SK-N-SH (cell line): ENCODE data around the gene RNU7-1. TPM values are rescaled to one million over a fixed set of nuclear protein-coding genes. Genes with fewer than 3 reads are reported as not detected.

ENCODE experiments used
- CTCF ChIA-PET: fragments of 300-600, 350-600 bp; formaldehyde crosslinking; extraction: SDS; loops from one replicate; lab custom pipeline; 2021; lab: Yijun Ruan, JAX
- POLR2A ChIA-PET: fragments of 350-600 bp; sonication (Branson Sonifier 250); formaldehyde crosslinking; extraction: SDS; loops from one replicate; lab custom pipeline; 2020; ENCODE audit warnings: antibody characterized with exemption, inconsistent platforms; lab: Yijun Ruan, JAX
- DNase-seq: peaks from one replicate; pipeline ENCODE4 v3.0.0; 2012
- H2AFZ ChIP-seq: fragments of 200-600 bp; sonication (generic); 2 replicates; pipeline ENCODE4 v1.8.1; 2016; ENCODE audit warnings: antibody characterized with exemption, mild to moderate bottlenecking, low read depth
- H3F3A ChIP-seq: fragments of 200-600 bp; sonication (generic); replicated peaks from 2 replicates; pipeline ENCODE3; 2016; ENCODE audit warnings: antibody characterized with exemption, mild to moderate bottlenecking; ENCODE audit not compliant: insufficient read depth
- H3K27ac ChIP-seq, 2 experiments: fragments of 200-500 bp in 1 of 2; fragments of 200-600 bp in 1 of 2; sonication (Bioruptor generic) in 1 of 2; sonication (generic), shearing (Covaris generic) in 1 of 2; 2 replicates each; pipeline versions ENCODE4 v1.5.1 to v1.6.1; 2014 to 2016; ENCODE audit warnings: low read depth in 2 of 2, inconsistent platforms in 1 of 2, low read length in 1 of 2, mild to moderate bottlenecking in 1 of 2, mixed read lengths in 1 of 2
- H3K27me3 ChIP-seq: fragments of 200-600 bp; sonication (generic), shearing (Covaris generic); 2 replicates; pipeline ENCODE4 v1.6.1; 2016; ENCODE audit warnings: mixed run types; ENCODE audit not compliant: insufficient read depth
- H3K36me3 ChIP-seq, 2 experiments: fragments of 200-500 bp in 1 of 2; fragments of 200-600 bp in 1 of 2; sonication (Bioruptor generic) in 1 of 2; sonication (generic) in 1 of 2; replicated peaks in 1 of 2; 2 replicates each; pipeline versions ENCODE3 to v1.5.1; 2014 to 2016; ENCODE audit warnings: low read length in 1 of 2, mild to moderate bottlenecking in 1 of 2; ENCODE audit not compliant: insufficient read depth in 2 of 2, control insufficient read depth in 1 of 2
- H3K4me1 ChIP-seq, 2 experiments: fragments of 200-500 bp in 1 of 2; fragments of 200-600 bp in 1 of 2; sonication (Bioruptor generic) in 1 of 2; sonication (generic), shearing (Covaris generic) in 1 of 2; 2 replicates each; pipeline versions ENCODE4 v1.5.1 to v1.6.1; 2014 to 2016; ENCODE audit warnings: low read depth in 1 of 2, low read length in 1 of 2, mixed run types in 1 of 2; ENCODE audit not compliant: insufficient read depth in 2 of 2, control insufficient read depth in 1 of 2
- H3K4me2 ChIP-seq: fragments of 200-600 bp; sonication (generic), shearing (Covaris generic); 2 replicates; pipeline ENCODE4 v1.6.1; 2017; ENCODE audit warnings: mixed run types
- H3K4me3 ChIP-seq, 2 experiments: fragments of 200-500 bp in 1 of 2; fragments of 200-600 bp in 1 of 2; sonication (Bioruptor generic) in 1 of 2; sonication (generic), shearing (Covaris generic) in 1 of 2; 2 replicates each; pipeline versions ENCODE4 v1.5.1 to v1.8.1; 2014 to 2016; ENCODE audit warnings: low read depth in 2 of 2, inconsistent platforms in 1 of 2, low read length in 1 of 2, mild to moderate bottlenecking in 1 of 2, mixed read lengths in 1 of 2, moderate library complexity in 1 of 2
- H3K79me2 ChIP-seq: fragments of 200-600 bp; sonication (generic); 2 replicates; pipeline ENCODE4 v1.8.1; 2017; ENCODE audit warnings: mild to moderate bottlenecking; ENCODE audit not compliant: insufficient read depth
- H3K9ac ChIP-seq: fragments of 200-600 bp; sonication (generic); 2 replicates; pipeline ENCODE4 v1.6.1; 2017; ENCODE audit warnings: mixed run types
- H3K9me2 ChIP-seq: fragments of 200-600 bp; sonication (generic); 2 replicates; pipeline ENCODE4 v1.6.1; 2017; ENCODE audit warnings: mixed run types
- H3K9me3 ChIP-seq: fragments of 200-600 bp; sonication (generic); 2 replicates; pipeline ENCODE4 v1.6.1; 2017; ENCODE audit warnings: mixed run types, mild to moderate bottlenecking, moderate library complexity
- H4K20me1 ChIP-seq: fragments of 200-600 bp; sonication (generic); 2 replicates; pipeline ENCODE4 v1.6.1; 2017; ENCODE audit warnings: mild to moderate bottlenecking, mixed run types; ENCODE audit not compliant: insufficient read depth
- CHD2 ChIP-seq: fragments of 150-350 bp; IDR thresholded peaks from 2 replicates; pipeline ENCODE4 v1.6.1; 2018; ENCODE audit warnings: low read length; ENCODE audit not compliant: partially characterized antibody
- ELF1 ChIP-seq: IDR thresholded peaks from 2 replicates; pipeline ENCODE4 v1.4.0; 2012
- EZH2phosphoT487 ChIP-seq: fragments of 200-600 bp; sonication (generic); IDR thresholded peaks from 2 replicates; pipeline ENCODE4 v1.6.1; 2017; ENCODE audit warnings: low read depth, mixed run types, mild to moderate bottlenecking, antibody characterized with exemption, moderate library complexity, borderline replicate concordance
- FOXJ3 ChIP-seq: sonication (generic); formaldehyde crosslinking; IDR thresholded peaks from 2 replicates; pipeline ENCODE4 v1.5.1; 2020; ENCODE audit warnings: mild to moderate bottlenecking, missing genetic modification reagents
- FOXM1 ChIP-seq: IDR thresholded peaks from 2 replicates; pipeline ENCODE4 v1.4.0; 2012; ENCODE audit warnings: low read depth, mild to moderate bottlenecking
- GABPA ChIP-seq: IDR thresholded peaks from 2 replicates; pipeline ENCODE4 v1.4.0; 2012; ENCODE audit warnings: low read depth, mild to moderate bottlenecking
- NRF1 ChIP-seq: IDR thresholded peaks from 2 replicates; pipeline ENCODE4 v1.6.1; 2012; ENCODE audit warnings: low read depth, mild to moderate bottlenecking, low read length
- RCOR1 ChIP-seq: fragments of 150-350 bp; IDR thresholded peaks from 2 replicates; pipeline ENCODE4 v1.6.1; 2017; ENCODE audit warnings: antibody characterized with exemption, low read length
- SMC3 ChIP-seq: IDR thresholded peaks from 2 replicates; pipeline ENCODE4 v1.6.1; 2012; ENCODE audit warnings: low read depth, low read length, improper control_type of control experiment
- TCF12 ChIP-seq: IDR thresholded peaks from 2 replicates; pipeline ENCODE4 v1.4.0; 2012
- WGBS: methylation state at CpG from one replicate; pipeline ENCODE4 v1.1.6; 2017; ENCODE audit warnings: low lambda C conversion rate; 5-methylcytosine and 5-hydroxymethylcytosine counted together
- polyA plus RNA-seq, 3 experiments: library from polyadenylated mRNA; depleted of rRNA; stranded (reverse); fragments of >200 nt; gene quantifications; 2 replicates each; pipeline ENCODE4 v1.2.3, GENCODE V29; 2012
- TF ChIP-seq, protein P1 (sequence below): IDR thresholded peaks from 2 replicates; pipeline ENCODE4 v1.4.0; 2012; ENCODE audit warnings: low read depth, borderline replicate concordance
- TF ChIP-seq, protein P2 (sequence below): fragments of 150-350 bp; IDR thresholded peaks from 2 replicates; pipeline ENCODE4 v1.6.1; 2016; ENCODE audit warnings: mild to moderate bottlenecking, low read depth, low read length
- TF ChIP-seq, protein P3 (sequence below): IDR thresholded peaks from 2 replicates; pipeline ENCODE4 v1.4.0; 2012; ENCODE audit warnings: low read depth, borderline replicate concordance

Gene RNU7-1
- polyA plus RNA-seq, 1 of the 3 experiments (the other 2 are of a cell fraction), result not detected

DNA sequence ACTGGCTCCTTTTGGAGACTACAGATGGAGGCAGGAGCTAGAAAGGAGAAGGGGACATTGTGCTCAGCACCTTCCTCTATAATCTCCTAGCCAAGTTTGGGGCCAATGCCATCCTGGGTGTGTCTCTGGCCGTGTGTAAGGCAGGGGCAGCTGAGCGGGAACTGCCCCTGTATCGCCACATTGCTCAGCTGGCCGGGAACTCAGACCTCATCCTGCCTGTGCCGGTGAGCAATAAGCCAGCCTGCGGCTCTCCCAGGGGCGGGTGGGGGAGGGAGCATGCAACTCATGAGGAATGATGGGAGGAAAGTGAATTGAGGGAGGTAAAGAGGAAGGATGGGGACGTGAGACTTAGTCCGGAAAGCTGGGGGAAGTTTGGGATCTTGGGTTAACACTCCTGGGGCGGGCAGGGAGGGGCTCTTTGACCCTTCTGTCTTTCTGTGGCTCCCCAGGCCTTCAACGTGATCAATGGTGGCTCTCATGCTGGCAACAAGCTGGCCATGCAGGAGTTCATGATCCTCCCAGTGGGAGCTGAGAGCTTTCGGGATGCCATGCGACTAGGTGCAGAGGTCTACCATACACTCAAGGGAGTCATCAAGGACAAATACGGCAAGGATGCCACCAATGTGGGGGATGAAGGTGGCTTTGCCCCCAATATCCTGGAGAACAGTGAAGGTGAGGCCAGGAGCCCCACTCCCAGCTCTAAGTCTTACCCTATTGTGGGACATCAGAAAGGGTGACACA lies 26.0 kb upstream of the RNU7-1 start:
- Histone ChIP-seq H3K4me1 (peaks cover 14 to 18% of the 10 kb centered on the region in 2 experiments; a peak in 2 of 4 replicates), H3K9me2 (no peaks in the 10 kb centered on the region), H3K9ac (no peak overlapping the region), H3K27ac (no peak overlapping the region), H3K4me3 (no peak overlapping the region), H3K36me3 (peaks cover 6 to 11% of the 10 kb centered on the region in 2 experiments), H3K4me2 (peak overlapping the region; percentile 41; the same call in 1 of the 2 replicates), H3K9me3 (no peaks in the 10 kb centered on the region), H4K20me1 (no peaks in the 10 kb centered on the region), H2AFZ (no peak overlapping the region), H3F3A (no peaks in the 10 kb centered on the region), H3K27me3 (no peaks in the 10 kb centered on the region), H3K79me2 (peaks cover 13% of the 10 kb centered on the region; the same call in 1 of the 2 replicates)
- ChIA-PET POLR2A (interaction anchor here (1.4 to 2.7 kb wide), 4 partner anchors 8 to 45 kb away, joined by 4 to 11 read pairs (median 8); partner anchors contain the start of gene SPSB2), CTCF (interaction anchor here (0.7 to 9.6 kb wide), 9 partner anchors 8 to 196 kb away, joined by 3 to 62 read pairs (median 4); partner anchors contain the start of gene SPSB2)
- no peak for DNase-seq
- 86% methylated on average over 10 of the region's 14 CpGs for WGBS
- TF ChIP-seq FOXM1, result no peak
- no peak for TF ChIP-seq EZH2phosphoT487
- TF ChIP-seq CHD2, result no peak
- no peak for TF ChIP-seq SMC3
- TF ChIP-seq, protein P1, sequence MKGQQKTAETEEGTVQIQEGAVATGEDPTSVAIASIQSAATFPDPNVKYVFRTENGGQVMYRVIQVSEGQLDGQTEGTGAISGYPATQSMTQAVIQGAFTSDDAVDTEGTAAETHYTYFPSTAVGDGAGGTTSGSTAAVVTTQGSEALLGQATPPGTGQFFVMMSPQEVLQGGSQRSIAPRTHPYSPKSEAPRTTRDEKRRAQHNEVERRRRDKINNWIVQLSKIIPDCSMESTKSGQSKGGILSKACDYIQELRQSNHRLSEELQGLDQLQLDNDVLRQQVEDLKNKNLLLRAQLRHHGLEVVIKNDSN, result no peak
- no peak for TF ChIP-seq NRF1
- TF ChIP-seq FOXJ3 (CRISPR knock-in tag), result no peak
- no peak for TF ChIP-seq ELF1
- TF ChIP-seq RCOR1, result no peak
- TF ChIP-seq TCF12, result no peak

DNA sequence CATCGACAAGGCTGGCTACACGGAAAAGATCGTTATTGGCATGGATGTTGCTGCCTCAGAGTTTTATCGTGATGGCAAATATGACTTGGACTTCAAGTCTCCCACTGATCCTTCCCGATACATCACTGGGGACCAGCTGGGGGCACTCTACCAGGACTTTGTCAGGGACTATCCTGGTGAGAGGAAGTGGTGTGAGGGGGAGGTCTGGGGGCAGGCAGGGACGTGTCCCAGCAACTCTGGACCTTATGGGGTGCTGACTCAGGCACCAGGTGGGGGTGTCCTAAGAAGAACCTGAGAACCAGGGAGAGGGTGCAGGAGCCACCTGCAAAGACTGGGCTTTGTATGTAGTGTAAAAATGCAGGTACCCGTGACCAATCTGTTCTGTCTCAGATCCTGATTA lies 24.0 kb upstream of the RNU7-1 start:
- TF ChIP-seq GABPA (no peak), SMC3 (no peak)
- TF ChIP-seq, protein P2, sequence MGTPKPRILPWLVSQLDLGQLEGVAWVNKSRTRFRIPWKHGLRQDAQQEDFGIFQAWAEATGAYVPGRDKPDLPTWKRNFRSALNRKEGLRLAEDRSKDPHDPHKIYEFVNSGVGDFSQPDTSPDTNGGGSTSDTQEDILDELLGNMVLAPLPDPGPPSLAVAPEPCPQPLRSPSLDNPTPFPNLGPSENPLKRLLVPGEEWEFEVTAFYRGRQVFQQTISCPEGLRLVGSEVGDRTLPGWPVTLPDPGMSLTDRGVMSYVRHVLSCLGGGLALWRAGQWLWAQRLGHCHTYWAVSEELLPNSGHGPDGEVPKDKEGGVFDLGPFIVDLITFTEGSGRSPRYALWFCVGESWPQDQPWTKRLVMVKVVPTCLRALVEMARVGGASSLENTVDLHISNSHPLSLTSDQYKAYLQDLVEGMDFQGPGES, result no peak
- TF ChIP-seq, protein P3, sequence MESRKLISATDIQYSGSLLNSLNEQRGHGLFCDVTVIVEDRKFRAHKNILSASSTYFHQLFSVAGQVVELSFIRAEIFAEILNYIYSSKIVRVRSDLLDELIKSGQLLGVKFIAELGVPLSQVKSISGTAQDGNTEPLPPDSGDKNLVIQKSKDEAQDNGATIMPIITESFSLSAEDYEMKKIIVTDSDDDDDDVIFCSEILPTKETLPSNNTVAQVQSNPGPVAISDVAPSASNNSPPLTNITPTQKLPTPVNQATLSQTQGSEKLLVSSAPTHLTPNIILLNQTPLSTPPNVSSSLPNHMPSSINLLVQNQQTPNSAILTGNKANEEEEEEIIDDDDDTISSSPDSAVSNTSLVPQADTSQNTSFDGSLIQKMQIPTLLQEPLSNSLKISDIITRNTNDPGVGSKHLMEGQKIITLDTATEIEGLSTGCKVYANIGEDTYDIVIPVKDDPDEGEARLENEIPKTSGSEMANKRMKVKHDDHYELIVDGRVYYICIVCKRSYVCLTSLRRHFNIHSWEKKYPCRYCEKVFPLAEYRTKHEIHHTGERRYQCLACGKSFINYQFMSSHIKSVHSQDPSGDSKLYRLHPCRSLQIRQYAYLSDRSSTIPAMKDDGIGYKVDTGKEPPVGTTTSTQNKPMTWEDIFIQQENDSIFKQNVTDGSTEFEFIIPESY, result no peak
- Histone ChIP-seq H3K79me2 (peaks cover 13% of the 10 kb centered on the region; the same call in 1 of the 2 replicates), H3K9ac (no peak overlapping the region), H4K20me1 (no peaks in the 10 kb centered on the region), H3K4me3 (no peak overlapping the region), H3K27ac (no peak overlapping the region; a peak in 1 of 4 replicates), H3K4me2 (no peak overlapping the region), H3F3A (peaks cover 5% of the 10 kb centered on the region), H3K4me1 (peaks cover 11 to 14% of the 10 kb centered on the region in 2 experiments; a peak in 3 of 4 replicates), H2AFZ (no peak overlapping the region), H3K27me3 (no peaks in the 10 kb centered on the region), H3K36me3 (peaks cover 6 to 11% of the 10 kb centered on the region in 2 experiments), H3K9me3 (no peaks in the 10 kb centered on the region), H3K9me2 (no peaks in the 10 kb centered on the region)
- no peak for DNase-seq
- POLR2A ChIA-PET, result interaction anchor here (2.2 kb wide), 1 partner anchor 24 kb away, joined by 6 read pairs; the partner anchor contains the start of genes C12orf57 and RNU7-1
- WGBS, result 82% methylated on average over 7 of the region's 7 CpGs
- CTCF ChIA-PET, result interaction anchor here (1.2 to 8.2 kb wide), 5 partner anchors 17 to 51 kb away, joined by 3 to 134 read pairs (median 7); partner anchors contain the start of genes C12orf57 and SPSB2
